Sciatic nerve (tissue), 2 donors: Measurements from ENCODE around the gene SMU1. TPM values are rescaled to one million over a fixed set of nuclear protein-coding genes. Genes with fewer than 3 reads are reported as not detected.
"Not testable (repeated sequence)": the region's sequence is repeated elsewhere in the genome, so short reads cannot be mapped to it uniquely, and the experiment has no call there.

ENCODE experiments used
- ATAC-seq: fragments of 200-7000 bp; cut with Tn5 transposase; one replicate; pipeline ENCODE4 v1.9.1; 2020; ENCODE audit warnings: mild to moderate bottlenecking, moderate library complexity
- DNase-seq: peaks from one replicate; pipeline ENCODE4 v3.0.0-alpha.2; 2020; ENCODE audit warnings: low spot score
- intact Hi-C: fragments of 100-400 bp; cut with DNase I; formaldehyde crosslinking; loops from one replicate; pipeline ENCODE4 v1.14.2; 2022
- total RNA-seq: library from RNA; stranded (reverse); fragmentation: NEBNext Ultra II Directional; extraction: Animal tissue kit (Norgen Biotek cat#: 25700); gene quantifications from one replicate; pipeline ENCODE4 v1.2.1, GENCODE V29; 2021
- donor health status: DM: no; HTN: no; CAD: no.
- donor health status: DM: no; HTN: no; CAD: no.

The SMU1 gene
- total RNA-seq, 1 donor from 2014 or later, result 23.8 TPM

- DNase-seq, result no peak
- ATAC-seq, result peak; percentile 71
- intact Hi-C loops, result loop anchor here (10.0 kb wide), 1 partner anchor 58 kb away; the partner anchor contains the start of gene B4GALT1
These were observed 30.6 kb upstream of the SMU1 start for GRCh38 chr9:33106827-33107621.

- intact Hi-C loops, result loop anchor here (10.0 kb wide), 1 partner anchor 58 kb away; the partner anchor contains the start of gene B4GALT1
- ATAC-seq, result no peak
- no peak for DNase-seq
These were observed 29.9 kb upstream of the SMU1 start for GRCh38 chr9:33106372-33106771.

GRCh38 chr9:33105959-33106358 lies 29.5 kb upstream of the SMU1 start:
- DNase-seq (no peak), ATAC-seq (no peak)
- intact Hi-C loops, result loop anchor here (10.0 kb wide), 1 partner anchor 59 kb away; the partner anchor contains the start of gene B4GALT1

GRCh38 chr9:33105504-33105903 lies 29.0 kb upstream of the SMU1 start:
- DNase-seq (no peak), ATAC-seq (no peak)
- intact Hi-C loops, result loop anchor here (10.0 kb wide), 1 partner anchor 59 kb away; the partner anchor contains the start of gene B4GALT1

GRCh38 chr9:33104401-33104800 lies 27.9 kb upstream of the SMU1 start:
- intact Hi-C loops, result loop anchor here (10.0 kb wide), 1 partner anchor 60 kb away; the partner anchor contains the start of gene B4GALT1
- no peak for DNase-seq
- ATAC-seq, result no peak

DNA sequence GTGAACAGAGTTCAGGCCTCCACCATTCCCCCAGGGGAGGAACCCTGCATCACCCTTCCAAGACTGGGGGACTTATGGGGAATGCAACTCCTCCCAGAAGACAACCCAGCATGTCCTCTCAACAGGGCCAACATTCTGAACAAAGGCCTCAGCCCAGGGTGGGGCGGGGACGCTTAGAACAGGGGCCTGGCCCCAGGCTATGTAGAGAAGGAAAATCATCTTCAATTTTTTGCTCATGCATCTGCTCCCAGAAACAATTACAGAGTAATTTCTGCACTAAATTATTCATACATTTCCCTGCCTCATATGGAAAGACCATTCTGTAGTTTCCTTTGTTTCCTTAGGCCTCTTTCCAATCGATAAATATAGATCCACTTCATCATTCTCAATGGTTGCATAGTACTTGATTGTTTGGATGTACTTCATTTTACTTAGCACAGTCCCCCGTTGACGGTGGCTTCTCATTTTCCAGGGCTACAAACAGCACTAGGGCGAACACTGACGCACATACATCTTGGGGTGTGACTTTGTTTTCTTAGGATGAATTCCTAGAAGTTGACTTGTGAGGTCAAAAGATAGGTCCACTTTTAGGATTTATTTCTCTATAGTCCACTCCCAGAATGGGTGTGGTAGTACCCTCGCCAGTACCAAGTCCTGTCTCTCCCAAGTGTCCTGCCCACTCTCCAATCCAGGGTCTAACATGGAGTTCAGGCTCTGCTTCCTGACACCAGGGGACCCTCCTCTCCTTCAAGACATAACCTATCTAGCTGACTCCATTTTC lies 27.2 kb upstream of the SMU1 start:
- DNase-seq (no peak), ATAC-seq (peak; percentile 43)
- intact Hi-C loops, result loop anchor here (10.0 kb wide), 1 partner anchor 61 kb away; the partner anchor contains the start of gene B4GALT1

GRCh38 chr9:33102551-33103210 lies 26.2 kb upstream of the SMU1 start:
- ATAC-seq (no peak), DNase-seq (no peak)
- intact Hi-C loops, result loop anchor here (10.0 kb wide), 1 partner anchor 62 kb away; the partner anchor contains the start of gene B4GALT1

DNA sequence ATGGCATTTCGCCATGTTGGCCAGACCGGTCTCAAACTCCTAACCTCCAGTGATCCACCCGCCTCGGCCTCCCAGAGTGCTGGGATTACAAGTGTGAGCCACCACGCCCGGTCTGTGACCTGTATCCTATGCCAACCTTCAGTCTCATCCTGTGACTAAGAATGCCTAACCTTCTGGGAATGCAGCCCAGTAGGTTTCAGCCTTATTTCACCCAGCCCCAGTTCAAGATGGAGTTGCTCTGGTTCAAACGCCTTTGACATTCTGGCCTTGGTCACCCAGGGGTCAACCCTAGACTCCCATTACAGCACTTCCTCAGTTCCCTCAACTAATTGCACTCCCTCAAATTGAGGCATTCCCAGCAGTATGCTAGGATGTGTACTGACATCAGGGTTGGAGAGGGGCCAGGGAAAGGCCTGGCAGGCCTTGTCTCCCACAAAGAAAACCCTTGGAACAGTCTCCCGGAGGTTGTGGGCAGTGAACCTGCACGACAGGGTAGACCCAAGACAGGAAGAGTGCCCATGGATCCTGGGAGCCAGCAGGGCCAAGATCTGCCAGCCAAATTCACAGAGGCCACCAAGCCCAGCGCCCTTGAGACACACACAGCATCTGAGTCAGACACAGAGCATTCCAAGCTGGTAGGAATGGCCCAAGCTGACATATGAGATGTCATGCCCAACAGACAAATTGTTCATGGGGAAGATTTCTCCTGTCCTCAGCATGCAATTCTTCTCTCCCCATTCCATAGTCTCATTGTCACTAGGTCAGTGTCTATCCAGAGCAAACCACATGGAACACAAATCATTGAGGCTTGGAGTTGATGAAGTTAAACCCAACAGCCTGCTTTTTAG lies 24.9 kb upstream of the SMU1 start:
- ATAC-seq, result no peak
- intact Hi-C loops, result loop anchor here (10.0 kb wide), 1 partner anchor 63 kb away; the partner anchor contains the start of gene B4GALT1
- DNase-seq, result peak; percentile 56

DNA sequence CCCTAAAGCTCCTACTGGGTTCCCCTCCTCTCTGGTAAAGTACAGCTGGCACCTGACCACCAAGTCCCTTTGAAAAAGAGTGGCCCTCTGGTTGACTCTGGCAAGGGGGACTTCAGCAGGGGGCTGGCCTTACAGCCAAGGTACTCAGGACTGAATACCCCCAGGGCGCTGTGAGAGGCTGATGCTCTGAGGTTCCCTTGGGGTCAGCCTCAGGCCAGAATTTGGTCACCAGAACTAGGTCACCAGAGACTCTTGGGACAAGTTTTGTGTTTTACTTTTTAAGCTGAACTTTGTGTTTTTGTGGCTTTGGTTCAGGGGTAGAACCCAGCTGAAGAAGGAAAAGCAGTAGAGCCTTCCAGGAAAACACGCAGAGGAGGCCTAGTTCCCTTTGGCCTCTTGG lies 23.3 kb upstream of the SMU1 start:
- DNase-seq, result peak; percentile 46
- intact Hi-C loops, result loop anchor here (10.0 kb wide), 1 partner anchor 65 kb away; the partner anchor contains the start of gene B4GALT1
- peak; percentile 37 for ATAC-seq

- no peak for DNase-seq
- intact Hi-C loops, result no loop called here
These were observed 20.7 kb upstream of the SMU1 start for GRCh38 chr9:33097192-33097591.

GRCh38 chr9:33092634-33093033 lies 16.2 kb upstream of the SMU1 start:
- DNase-seq (no peak), ATAC-seq (no peak)
- intact Hi-C loops, result no loop called here

More at GRCh38 chr9:33097192-33097591, 20.7 kb upstream of the SMU1 start:
- no peak for ATAC-seq

DNA sequence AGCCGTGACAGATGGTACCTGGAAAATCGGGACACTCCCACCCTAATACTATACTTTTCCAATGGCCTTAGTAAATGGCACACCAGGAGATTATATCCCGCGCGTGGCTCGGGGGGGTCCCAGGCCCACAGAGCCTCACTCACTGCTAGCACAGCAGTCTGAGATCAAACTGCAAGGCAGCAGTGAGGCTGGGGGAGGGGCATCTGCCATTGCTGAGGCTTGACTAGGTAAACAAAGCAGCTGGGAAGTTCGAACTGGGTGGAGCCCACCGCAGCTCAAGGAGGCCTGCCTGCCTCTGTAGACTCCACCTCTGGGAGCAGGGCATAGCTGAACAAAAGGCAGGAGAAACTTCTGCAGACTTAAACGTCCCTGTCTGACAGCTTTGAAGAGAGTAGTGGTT lies 9.2 kb upstream of the SMU1 start:
- ATAC-seq, DNase-seq, intact Hi-C loops: not testable (repeated sequence)

DNA sequence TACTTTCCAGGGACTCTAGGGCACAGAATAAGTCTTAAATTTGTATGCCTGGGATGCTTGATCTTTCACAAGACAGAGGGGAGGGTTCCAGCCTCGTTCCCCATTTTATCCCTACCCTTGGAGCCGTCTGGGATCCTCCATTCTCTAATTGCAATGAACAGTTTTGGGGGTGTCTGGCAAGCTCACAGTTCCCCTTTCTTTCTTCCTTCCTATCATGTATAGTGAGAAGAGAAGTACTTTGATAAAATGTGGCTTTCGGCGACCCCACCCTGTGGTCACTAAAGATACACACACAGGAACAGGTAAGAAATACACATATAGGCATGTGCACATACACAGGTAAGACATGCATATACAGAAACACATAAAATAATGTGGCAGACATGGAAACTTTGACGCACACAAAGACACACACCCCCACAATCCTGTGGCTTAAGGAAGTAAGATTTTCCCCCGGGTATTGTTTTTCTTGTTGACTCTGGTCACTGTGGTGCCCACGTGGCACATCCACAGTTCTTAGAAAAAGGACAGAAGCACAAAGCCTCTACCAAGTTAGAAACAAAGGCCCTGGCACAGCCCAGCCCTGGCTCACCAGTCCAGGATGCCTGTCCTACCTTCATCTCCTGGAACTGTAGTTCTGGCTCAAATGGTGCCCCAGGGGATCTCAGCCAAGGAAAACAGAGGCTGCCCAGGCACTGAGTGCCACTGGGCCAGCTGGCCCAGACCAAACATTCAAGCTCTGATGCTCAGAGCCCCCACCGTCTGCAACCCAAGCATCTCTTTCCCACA lies 6.3 kb upstream of the SMU1 start:
- DNase-seq (no peak), ATAC-seq (no peak)
- intact Hi-C loops, result loop anchor here (5.0 kb wide), 1 partner anchor 145 kb away; no protein-coding TSS in a partner anchor

DNA sequence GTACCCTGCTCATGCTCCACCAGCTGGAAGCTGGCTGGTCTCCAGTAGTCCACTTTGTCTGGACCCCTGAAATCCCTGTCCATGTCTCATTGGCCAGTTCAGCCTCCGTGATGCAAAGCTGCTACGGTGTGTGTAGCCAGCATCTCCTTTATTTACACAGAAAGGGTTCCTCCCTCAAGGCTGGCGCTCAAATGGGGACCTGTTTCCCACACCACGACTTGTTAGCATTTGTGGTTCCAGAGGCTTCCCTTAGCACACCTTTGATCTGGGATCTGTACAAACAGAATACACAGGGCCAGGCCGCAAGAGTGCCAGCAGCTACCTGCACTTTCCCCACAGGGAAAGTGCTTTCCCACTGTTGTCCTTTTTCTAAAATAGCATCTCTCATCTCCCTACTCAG lies 5.7 kb upstream of the SMU1 start:
- DNase-seq, result no peak
- ATAC-seq, result no peak
- intact Hi-C loops, result loop anchor here (5.0 kb wide), 1 partner anchor 145 kb away; no protein-coding TSS in a partner anchor

GRCh38 chr9:33081128-33081851 lies 4.8 kb upstream of the SMU1 start:
- ATAC-seq, result peak; percentile 67
- no peak for DNase-seq
- intact Hi-C loops, result loop anchor here (5.0 kb wide), 1 partner anchor 146 kb away; no protein-coding TSS in a partner anchor

DNA sequence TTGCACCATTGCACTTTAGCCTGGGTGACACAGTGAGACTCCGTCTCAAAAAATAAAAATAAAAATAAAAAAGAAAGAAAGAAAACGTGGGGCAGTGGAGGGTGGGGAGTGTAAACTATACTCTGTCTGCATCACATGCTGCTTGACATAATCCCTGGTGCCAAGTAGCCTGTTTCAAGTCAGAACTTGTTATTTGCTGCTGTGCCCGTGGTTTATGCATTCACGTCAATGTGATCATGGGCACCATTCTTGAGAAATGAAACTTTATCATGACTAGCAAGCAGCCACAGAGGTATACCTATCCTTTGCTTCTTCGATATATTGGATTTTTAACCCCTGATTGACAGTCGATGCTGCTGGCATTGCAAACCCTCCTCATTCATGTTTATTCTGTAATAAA lies 4.1 kb upstream of the SMU1 start:
- DNase-seq (no peak), ATAC-seq (no peak)
- intact Hi-C loops, result loop anchor here (5.0 kb wide), 1 partner anchor 147 kb away; no protein-coding TSS in a partner anchor
